ENCODE data around the gene OR51F2. TPM values are rescaled to one million over a fixed set of nuclear protein-coding genes. Genes with fewer than 3 reads are reported as not detected.

Gene OR51F2
- total and polyA plus RNA-seq, 4 donors: not detected

GRCh38 chr11:4825132-4825531 is 4.0 kb downstream of the OR51F2 start:
- H3K4me1 ChIP-seq (ENCODE audit: control insufficient read depth in 4 of 4, insufficient read depth in 4 of 4, low read length in 3 of 4): no peaks in the 10 kb centered on the region
- no peaks in the 10 kb centered on the region for H3K9me3 ChIP-seq (ENCODE audit: control insufficient read depth in 4 of 4, low read length in 3 of 4)
- H3K27me3 ChIP-seq (ENCODE audit: control insufficient read depth in 4 of 4, insufficient read depth in 4 of 4, low read length in 3 of 4): peaks cover 0 to 8% (median 0%) of the 10 kb centered on the region in 4 donors
- H3K4me3 ChIP-seq (ENCODE audit: low read depth in 1 of 3, low read length in 3 of 3): no peak overlapping the region
- DNase-seq (ENCODE audit: low spot score): no peak
- TF ChIP-seq FOXA2 (IDR thresholded peaks at IDR 0.05) (no peak), JUND (IDR thresholded peaks at IDR 0.05) (no peak), SP1 (IDR thresholded peaks at IDR 0.05) (no peak), FOXA1 (IDR thresholded peaks at IDR 0.05) (no peak), MAX (IDR thresholded peaks at IDR 0.05) (no peak), REST (IDR thresholded peaks at IDR 0.05) (no peak)
- H3K27ac ChIP-seq (ENCODE audit: low read depth in 1 of 2, low read length in 2 of 2): no peak overlapping the region
- H3K9ac ChIP-seq (ENCODE audit: low read depth in 1 of 2, low read length in 2 of 2): no peak overlapping the region
- H3K36me3 ChIP-seq (ENCODE audit: control insufficient read depth in 4 of 4, insufficient read depth in 3 of 4, low read depth in 1 of 4, low read length in 3 of 4): no peaks in the 10 kb centered on the region

- Histone ChIP-seq H3K27me3 (ENCODE audit: control insufficient read depth in 4 of 4, insufficient read depth in 4 of 4, low read length in 3 of 4) (peaks cover 0 to 8% (median 0%) of the 10 kb centered on the region in 4 donors), H3K4me3 (ENCODE audit: low read depth in 1 of 3, low read length in 3 of 3) (no peak overlapping the region), H3K9me3 (ENCODE audit: control insufficient read depth in 4 of 4, low read length in 3 of 4) (no peaks in the 10 kb centered on the region), H3K9ac (ENCODE audit: low read depth in 1 of 2, low read length in 2 of 2) (no peak overlapping the region), H3K4me1 (ENCODE audit: control insufficient read depth in 4 of 4, insufficient read depth in 4 of 4, low read length in 3 of 4) (no peaks in the 10 kb centered on the region), H3K27ac (ENCODE audit: low read depth in 1 of 2, low read length in 2 of 2) (no peak overlapping the region), H3K36me3 (ENCODE audit: control insufficient read depth in 4 of 4, insufficient read depth in 3 of 4, low read depth in 1 of 4, low read length in 3 of 4) (no peaks in the 10 kb centered on the region)
- TF ChIP-seq RAD21 (IDR thresholded peaks at IDR 0.05) (peak; percentile 24 to 37), SP1 (IDR thresholded peaks at IDR 0.05) (no peak), CTCF (IDR thresholded peaks at IDR 0.05; ENCODE audit: low read depth, low read length, missing input control) (peak; percentile 4), JUND (IDR thresholded peaks at IDR 0.05) (no peak)
- DNase-seq (ENCODE audit: low spot score): no peak
These were observed 5.3 kb downstream of the OR51F2 start for GRCh38 chr11:4826425-4826824.

GRCh38 chr11:4830346-4830745 is 9.2 kb downstream of the OR51F2 start:
- Histone ChIP-seq H3K9ac (ENCODE audit: low read depth in 1 of 2, low read length in 2 of 2) (no peak overlapping the region), H3K27ac (ENCODE audit: low read depth in 1 of 2, low read length in 2 of 2) (no peak overlapping the region), H3K27me3 (ENCODE audit: control insufficient read depth in 4 of 4, insufficient read depth in 4 of 4, low read length in 3 of 4) (peaks cover 0 to 4% (median 0%) of the 10 kb centered on the region in 4 donors), H3K4me3 (ENCODE audit: low read depth in 1 of 3, low read length in 3 of 3) (no peak overlapping the region), H3K9me3 (ENCODE audit: control insufficient read depth in 4 of 4, low read length in 3 of 4) (no peaks in the 10 kb centered on the region), H3K4me1 (ENCODE audit: control insufficient read depth in 4 of 4, insufficient read depth in 4 of 4, low read length in 3 of 4) (no peaks in the 10 kb centered on the region), H3K36me3 (ENCODE audit: control insufficient read depth in 4 of 4, insufficient read depth in 3 of 4, low read depth in 1 of 4, low read length in 3 of 4) (no peaks in the 10 kb centered on the region)
- no peak for DNase-seq (ENCODE audit: low spot score)
- WGBS: 60% methylated on average over 1 of the region's 1 CpG
- no peak for TF ChIP-seq FOXA1 (IDR thresholded peaks at IDR 0.05)
- no peak for TF ChIP-seq FOXA2 (IDR thresholded peaks at IDR 0.05)
- no peak for TF ChIP-seq HNF4G (IDR thresholded peaks at IDR 0.05)
- no peak for TF ChIP-seq CTCF (IDR thresholded peaks at IDR 0.05; ENCODE audit: low read depth, low read length, missing input control)
- TF ChIP-seq EGR1 (IDR thresholded peaks at IDR 0.05; ENCODE audit: low read depth in 2 of 2): no peak
- TF ChIP-seq NR2F2 (IDR thresholded peaks at IDR 0.05): no peak
- no peak for TF ChIP-seq GABPA (IDR thresholded peaks at IDR 0.05 in 1 of 2, conservative IDR thresholded peaks at IDR 0.05 in 1 of 2)
- no peak for TF ChIP-seq JUND (IDR thresholded peaks at IDR 0.05)
- TF ChIP-seq SP1 (IDR thresholded peaks at IDR 0.05): no peak
- no peak for TF ChIP-seq ATF3 (IDR thresholded peaks at IDR 0.05)
- TF ChIP-seq REST (IDR thresholded peaks at IDR 0.05): no peak
- no peak for TF ChIP-seq RAD21 (IDR thresholded peaks at IDR 0.05)
- no peak for TF ChIP-seq YY1 (IDR thresholded peaks at IDR 0.05)
